ENCODE data around the gene MALL. TPM values are rescaled to one million over a fixed set of nuclear protein-coding genes. Genes with fewer than 3 reads are reported as not detected.

Gene MALL
- total RNA-seq, 1 donor from 2014 or later, result not detected

Other genes starting within 250 kb of the MALL start
- 0.24 TPM in 1 of 2 replicates, not detected in the other for gene LIMS3, start 217.1 kb downstream of the MALL start, total RNA-seq
- gene NPHP1, start 89.2 kb upstream of the MALL start, total RNA-seq, result 1.6 and 2.0 TPM in 2 replicates
- 30.1 and 38.3 TPM in 2 replicates for gene MTLN, start 96.7 kb upstream of the MALL start, total RNA-seq

Measured in activated B cell treated with CpG ODN at 0.5 μM for 24 hours (primary cell).